ENCODE results near the gene HDAC1.
"Not testable (repeated sequence)": the region's sequence is repeated elsewhere in the genome, so short reads cannot be mapped to it uniquely, and the experiment has no call there.

HDAC1 gene

GRCh38 chr1:32351399-32352238, 59.7 kb downstream of the HDAC1 start:
- DNase-seq: peak; percentile 90

DNA sequence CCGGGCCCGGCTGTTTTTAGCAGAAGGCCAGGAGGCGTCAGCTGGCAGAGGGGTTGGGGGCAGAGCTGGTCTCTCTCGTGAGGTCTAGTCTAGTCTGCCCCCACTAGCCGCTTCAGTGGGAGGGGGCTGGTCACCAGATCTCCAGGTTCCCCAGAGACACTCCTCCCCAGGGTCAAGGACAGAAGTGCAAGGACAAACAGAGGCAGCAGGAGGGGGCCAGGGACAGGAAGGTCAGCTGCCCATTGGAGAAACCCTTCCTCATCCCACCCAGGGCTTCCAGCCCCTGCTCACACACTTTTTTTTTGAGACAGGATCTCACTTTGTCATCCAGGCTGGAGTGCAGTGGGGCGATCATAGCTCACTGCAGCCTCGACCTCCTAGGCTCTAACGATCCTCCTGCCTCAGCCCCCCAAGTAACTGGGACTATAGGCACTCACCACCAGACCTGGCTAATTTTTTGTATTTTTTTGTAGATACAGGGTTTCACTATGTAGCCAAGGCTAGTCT, 60.4 kb downstream of the HDAC1 start:
- no peak for DNase-seq

- no peak for DNase-seq
Measured at GRCh38 chr1:32352831-32353383, 61.0 kb downstream of the HDAC1 start.

- DNase-seq: no peak
Measured at GRCh38 chr1:32353431-32353830, 61.5 kb downstream of the HDAC1 start.

DNA sequence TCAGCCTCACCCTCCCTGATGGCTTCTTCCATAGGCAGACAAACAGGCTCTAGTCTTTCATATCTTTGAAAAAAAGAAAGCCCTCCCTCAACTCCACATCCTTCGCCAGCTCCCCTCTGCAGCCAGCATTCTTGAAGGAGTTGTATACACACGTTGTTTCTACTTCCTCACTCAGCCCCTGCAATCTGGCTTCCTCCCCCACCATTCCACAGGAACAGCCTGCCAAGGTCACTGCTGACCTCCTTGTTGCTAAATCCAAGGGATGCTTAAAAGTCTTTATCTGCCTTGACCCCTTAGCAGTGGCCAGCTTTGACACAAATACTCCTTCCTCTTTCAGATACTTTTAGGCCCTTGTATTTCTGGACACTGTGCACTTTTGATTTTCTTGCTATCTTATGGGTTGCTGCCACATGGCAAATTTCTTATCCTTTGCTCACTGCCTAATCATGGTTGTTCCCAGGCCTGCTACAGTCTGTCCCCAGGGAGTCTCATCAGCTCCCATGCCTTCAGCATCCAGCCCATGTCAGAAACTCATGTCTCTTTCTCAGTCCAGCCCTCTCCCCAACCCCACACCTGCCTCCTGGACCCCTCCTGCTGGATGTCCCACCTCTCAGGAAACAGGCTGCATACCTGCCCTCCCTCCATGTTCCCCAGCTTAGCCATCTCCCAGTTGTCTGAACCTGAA, 62.1 kb downstream of the HDAC1 start:
- no peak for DNase-seq

DNA sequence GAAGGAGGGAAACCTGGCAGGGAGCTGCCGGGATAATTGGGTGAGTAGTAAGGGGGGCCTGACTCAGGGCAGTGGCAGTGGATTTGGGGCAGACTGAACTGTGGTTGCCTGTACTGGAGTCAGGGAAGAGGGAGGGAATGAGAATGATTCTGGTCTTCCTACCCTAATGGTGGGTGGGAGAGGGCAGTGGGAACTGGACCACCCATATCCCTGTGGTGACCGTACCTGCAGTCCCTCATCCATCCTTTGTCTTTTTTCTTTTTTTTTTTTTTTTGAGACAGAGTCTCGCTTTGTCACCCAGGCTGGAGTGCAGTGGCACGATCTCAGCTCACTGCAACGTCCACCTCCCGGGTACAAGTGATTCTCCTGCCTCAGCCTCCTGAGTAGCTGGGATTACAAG, 63.9 kb downstream of the HDAC1 start:
- DNase-seq: not testable (repeated sequence)

DNA sequence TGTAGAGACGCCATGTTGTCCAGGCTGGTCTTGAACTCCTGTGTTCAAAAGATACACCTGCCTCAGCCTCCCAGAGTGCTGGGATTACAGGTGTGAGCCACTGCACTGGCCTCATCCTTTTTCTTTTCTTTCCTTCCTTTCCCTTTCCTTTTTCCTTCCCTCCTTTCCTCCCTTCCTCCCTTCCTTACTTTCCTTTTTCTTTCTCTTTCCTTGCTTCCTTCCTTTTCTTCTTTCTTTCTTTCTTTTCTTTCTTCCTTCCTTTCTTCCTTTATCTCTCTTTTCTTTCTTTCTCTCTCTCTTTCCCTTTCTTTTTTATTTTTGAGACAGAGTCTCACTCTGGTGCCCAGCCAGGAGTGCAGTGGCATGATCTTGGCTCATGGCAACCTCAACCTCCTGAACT, 64.6 kb downstream of the HDAC1 start:
- DNase-seq: no peak

GRCh38 chr1:32357614-32358013, 65.7 kb downstream of the HDAC1 start:
- no peak for DNase-seq

GRCh38 chr1:32358435-32358834, 66.6 kb downstream of the HDAC1 start:
- DNase-seq: no peak

DNA sequence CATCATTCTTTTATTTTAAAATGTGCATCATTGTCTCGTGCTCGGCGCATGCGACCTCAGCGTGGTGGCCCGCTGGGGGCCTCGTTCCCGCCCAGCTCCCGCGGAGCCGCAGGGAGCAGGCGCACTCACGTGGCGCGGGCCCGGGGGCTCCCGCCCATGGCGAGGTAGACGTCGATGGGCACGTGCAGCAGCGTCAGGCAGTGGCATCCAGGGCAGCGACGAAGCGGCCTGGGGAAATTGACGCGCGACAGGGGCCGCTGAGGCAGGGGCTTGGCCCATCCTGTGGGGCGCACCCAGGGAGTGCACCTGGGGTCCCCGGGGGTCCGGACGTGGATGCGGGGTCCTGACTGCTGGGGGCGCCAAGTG, 69.4 kb downstream of the HDAC1 start:
- no peak for DNase-seq

DNA sequence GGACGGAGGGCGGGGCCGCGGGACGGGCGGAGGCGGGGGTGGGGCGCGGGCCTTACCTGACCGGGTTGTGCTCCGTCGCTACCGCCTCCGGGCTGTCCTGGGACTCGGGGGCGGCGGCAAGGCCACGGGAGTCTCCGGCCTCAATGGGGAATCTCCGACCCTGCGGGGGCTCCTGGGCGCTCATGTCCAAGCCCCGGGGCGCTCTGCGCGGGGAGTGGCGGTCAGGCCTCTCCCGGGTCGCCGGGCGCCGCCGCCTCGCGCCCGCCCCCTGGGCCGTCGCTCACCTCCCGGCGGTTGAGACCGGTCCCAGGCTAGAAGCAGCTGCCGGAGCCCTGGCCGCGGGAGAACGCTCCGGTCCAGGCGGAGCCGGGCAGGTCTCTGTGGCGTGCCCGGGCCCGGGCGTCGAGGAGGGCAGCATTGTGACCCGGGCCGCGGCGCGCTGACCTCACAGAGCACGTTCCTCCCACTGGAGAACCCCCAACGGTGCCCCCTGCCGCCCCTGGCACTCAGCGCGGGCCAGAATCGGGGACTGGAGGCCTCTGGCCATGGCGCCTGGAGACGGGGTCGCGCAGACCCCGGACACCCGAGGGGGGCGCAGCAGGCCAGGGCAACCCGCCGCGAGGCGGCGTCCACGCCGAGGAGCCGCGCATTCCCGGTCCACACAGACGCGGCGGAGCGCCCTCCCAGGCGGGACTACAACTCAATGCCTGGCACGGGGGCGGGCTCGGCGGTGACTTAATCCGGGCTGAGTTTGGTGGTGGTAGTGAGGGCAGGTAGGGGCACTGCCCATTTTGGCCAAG, 70.0 kb downstream of the HDAC1 start:
- no peak for DNase-seq

DNA sequence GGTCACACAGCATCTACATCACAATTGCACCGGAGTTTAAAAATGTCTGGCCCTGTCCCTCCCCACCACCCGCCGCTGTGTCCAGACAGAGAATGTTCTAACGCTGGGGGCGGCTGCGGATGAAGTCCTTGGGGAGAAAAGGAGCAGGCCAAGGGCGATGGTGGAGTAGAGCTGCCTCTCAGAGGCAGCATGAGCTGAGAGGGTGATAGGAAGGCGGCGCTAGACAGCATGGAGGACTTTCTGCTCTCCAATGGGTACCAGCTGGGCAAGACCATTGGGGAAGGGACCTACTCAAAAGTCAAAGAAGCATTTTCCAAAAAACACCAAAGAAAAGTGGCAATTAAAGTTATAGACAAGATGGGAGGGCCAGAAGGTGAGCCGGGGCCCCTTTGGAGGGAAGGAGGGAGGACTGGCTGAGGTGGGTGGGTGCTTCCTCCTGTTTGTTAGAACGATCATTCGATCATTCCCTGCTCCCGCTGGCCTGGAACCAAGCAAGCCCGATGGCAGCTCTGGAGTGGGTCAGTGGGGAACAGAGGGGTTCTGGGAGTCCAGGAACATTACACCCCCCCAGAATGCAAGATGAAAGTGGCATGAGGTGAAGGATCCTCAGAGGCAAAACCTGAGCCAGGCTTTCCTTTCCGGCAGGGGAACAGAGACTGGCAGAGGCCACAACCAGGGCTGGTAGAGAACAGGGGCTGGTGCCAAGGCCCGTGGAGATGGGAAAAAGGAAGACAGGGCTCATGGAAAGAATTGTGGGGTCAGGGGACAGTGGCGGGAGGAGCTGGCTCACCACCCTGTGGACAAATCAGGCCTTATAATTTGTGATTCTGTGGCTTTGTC, 70.8 kb downstream of the HDAC1 start, which contains the start of the genes FAM229A and TSSK3:
Gene FAM229A, minus strand, starts transcription at position 12 of the 840 bp plus-strand sequence. CDS start 394 bp downstream, outside the sequence.
Gene TSSK3, plus strand, starts transcription at position 66 of the 840 bp plus-strand sequence. Its CDS starts 163 bp downstream, at position 229.
- DNase-seq: no peak

DNA sequence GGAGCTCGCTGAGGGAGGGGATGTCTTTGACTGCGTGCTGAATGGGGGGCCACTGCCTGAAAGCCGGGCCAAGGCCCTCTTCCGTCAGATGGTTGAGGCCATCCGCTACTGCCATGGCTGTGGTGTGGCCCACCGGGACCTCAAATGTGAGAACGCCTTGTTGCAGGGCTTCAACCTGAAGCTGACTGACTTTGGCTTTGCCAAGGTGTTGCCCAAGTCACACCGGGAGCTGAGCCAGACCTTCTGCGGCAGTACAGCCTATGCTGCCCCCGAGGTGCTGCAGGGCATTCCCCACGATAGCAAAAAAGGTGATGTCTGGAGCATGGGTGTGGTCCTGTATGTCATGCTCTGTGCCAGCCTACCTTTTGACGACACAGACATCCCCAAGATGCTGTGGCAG, 71.8 kb downstream of the HDAC1 start:
- no peak for DNase-seq

- DNase-seq: no peak
Measured at GRCh38 chr1:32364836-32365235, 73.0 kb downstream of the HDAC1 start.

DNA sequence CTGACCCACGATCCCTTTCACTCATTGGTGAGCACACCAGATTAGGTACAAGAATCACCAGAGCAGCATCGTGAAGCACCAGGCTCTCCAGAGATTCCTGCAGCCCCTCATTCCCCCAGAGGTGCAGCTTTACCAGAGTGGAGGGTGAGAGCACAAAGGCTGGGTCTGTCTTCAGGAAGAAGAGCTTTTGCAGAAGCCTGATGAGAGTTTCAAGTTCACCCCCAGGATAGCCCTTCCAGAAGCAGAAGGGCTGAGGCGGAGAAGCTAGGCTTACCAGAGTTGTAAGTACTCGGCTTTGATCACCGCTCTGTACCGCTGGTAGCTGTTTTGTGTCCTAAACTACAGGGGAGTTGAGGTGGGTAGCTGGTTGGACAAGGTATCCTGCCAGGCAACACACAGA, 73.6 kb downstream of the HDAC1 start:
- DNase-seq: no peak

DNA sequence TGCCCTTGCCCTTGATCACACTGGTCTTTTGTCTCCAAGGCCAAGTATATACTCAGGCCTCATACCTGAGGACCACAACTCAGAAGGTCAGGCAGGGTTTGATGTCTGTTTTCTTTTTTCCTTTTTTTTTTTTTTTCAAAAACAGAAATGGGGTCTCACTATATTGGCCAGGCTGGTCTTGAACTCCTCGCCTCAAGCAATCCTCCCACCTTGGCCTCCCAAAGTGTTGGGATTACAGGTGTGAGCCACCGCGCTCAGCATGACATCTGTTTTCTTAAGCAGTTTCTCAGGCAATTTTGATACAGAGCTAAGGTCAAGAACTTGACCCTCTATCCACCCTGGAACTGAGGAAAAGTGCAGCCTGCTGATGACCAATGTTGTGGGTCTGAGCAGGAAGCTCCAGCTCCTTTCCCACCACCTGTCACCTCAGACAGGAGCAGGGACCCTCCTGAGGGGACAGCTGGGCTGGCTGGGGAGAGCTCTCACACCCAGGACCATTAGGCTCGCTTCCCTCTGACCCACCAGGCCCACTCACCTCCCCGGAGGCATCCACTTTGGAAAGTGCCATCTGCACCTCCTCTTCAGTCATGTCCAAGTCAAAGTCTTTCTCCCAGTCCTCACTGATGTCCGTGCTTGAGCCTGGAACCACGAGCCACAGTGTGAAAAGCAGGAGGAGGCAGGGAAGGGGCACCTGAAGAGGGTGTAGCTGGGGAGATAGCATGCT, 76.2 kb downstream of the HDAC1 start:
- no peak for DNase-seq

- DNase-seq: no peak
Measured at GRCh38 chr1:32372149-32372756, 80.4 kb downstream of the HDAC1 start.

GRCh38 chr1:32373996-32374592, 82.2 kb downstream of the HDAC1 start:
- no peak for DNase-seq

GRCh38 chr1:32376199-32376598, 84.3 kb downstream of the HDAC1 start:
- no peak for DNase-seq

- no peak for DNase-seq
Measured at GRCh38 chr1:32377541-32378220, 85.8 kb downstream of the HDAC1 start.
